ENCODE results near the gene PFAS.

The PFAS gene

GRCh38 chr17:8234361-8235270 is 14.5 kb upstream of the PFAS start:
- no peak for TF ChIP-seq ZFX (IDR thresholded peaks at IDR 0.05; ENCODE audit: borderline replicate concordance)
- TF ChIP-seq CTCF (IDR thresholded peaks at IDR 0.05): no peak
- H3K27ac ChIP-seq: no peak overlapping the region

- no peak for TF ChIP-seq CTCF (IDR thresholded peaks at IDR 0.05)
- no peak for TF ChIP-seq ZFX (IDR thresholded peaks at IDR 0.05; ENCODE audit: borderline replicate concordance)
- H3K27ac ChIP-seq: no peak overlapping the region
Measured at GRCh38 chr17:8235676-8236075, 13.4 kb upstream of the PFAS start.

- no peak overlapping the region for H3K27ac ChIP-seq
- TF ChIP-seq CTCF (IDR thresholded peaks at IDR 0.05) (no peak), ZFX (IDR thresholded peaks at IDR 0.05; ENCODE audit: borderline replicate concordance) (no peak)
Measured at GRCh38 chr17:8237175-8237574, 11.9 kb upstream of the PFAS start.

GRCh38 chr17:8237886-8238285 is 11.2 kb upstream of the PFAS start:
- H3K27ac ChIP-seq: no peak overlapping the region
- no peak for TF ChIP-seq ZFX (IDR thresholded peaks at IDR 0.05; ENCODE audit: borderline replicate concordance)
- no peak for TF ChIP-seq CTCF (IDR thresholded peaks at IDR 0.05)

- H3K27ac ChIP-seq: no peak overlapping the region
Measured at GRCh38 chr17:8243827-8244226, 5.3 kb upstream of the PFAS start.

GRCh38 chr17:8244768-8245167 is 4.3 kb upstream of the PFAS start:
- no peak overlapping the region for H3K27ac ChIP-seq
- no peak for TF ChIP-seq ZFX (IDR thresholded peaks at IDR 0.05; ENCODE audit: borderline replicate concordance)
- TF ChIP-seq CTCF (IDR thresholded peaks at IDR 0.05): no peak

More at GRCh38 chr17:8243827-8244226, 5.3 kb upstream of the PFAS start:
- TF ChIP-seq CTCF (IDR thresholded peaks at IDR 0.05): no peak
- TF ChIP-seq ZFX (IDR thresholded peaks at IDR 0.05; ENCODE audit: borderline replicate concordance): no peak

Data from 22Rv1 (cell line).